Fibroblast of skin of left quadriceps (primary cell): Measurements from ENCODE around the gene YIF1A.
"Not testable (repeated sequence)": the region's sequence is repeated elsewhere in the genome, so short reads cannot be mapped to it uniquely, and the experiment has no call there.

Experiments used
- DNase-seq, 2 experiments: peaks; one replicate each; pipeline ENCODE4 v3.0.0-alpha.2; 2013; ENCODE audit warnings: low read depth in 2 of 2

The YIF1A gene

DNA sequence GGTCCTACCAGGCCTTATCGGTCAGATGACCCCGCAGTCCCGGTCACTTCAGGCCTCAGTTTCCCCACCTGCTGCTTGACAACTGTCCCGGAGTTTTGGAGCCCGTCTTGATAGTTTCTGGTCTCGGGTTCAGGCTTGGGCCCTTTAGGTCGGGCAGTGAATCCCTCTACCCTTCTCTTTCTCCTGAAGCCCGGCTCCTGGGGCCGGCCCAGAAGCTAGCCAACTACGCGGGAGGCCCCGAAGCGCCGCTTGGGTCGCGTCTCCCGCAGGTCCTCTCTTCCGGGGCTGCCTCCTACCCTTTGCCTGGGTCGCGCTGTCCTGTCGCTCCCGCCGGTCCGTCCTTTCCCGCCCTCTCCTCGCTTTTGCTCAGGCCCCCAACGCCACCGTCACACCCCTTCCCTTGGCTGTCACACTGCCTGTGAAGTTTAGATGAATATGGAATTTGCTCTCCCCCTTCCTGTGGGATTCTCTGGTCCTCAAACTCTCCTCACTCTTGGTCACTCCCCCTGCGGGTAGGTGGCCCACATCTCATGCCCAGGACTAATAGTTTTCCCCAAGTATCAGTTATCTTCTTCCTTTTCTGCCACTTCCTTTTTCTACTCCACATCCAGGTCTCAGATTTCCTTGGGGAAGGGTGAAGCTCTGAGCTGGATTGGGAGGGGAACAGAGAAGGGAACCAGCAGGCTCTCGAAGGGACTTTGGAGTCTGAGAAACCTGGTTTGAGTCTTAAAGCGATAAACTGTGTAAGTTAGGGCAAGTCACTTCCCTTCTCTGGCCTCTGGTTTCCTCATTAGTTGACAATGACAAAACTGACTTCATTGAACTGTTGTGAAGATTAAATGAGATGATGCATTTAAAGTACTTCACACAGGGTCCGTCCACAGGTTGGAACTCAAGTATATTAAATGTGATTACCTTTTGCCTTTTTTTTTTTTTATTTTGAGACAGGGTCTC lies 19.7 kb downstream of the YIF1A start:
- no peak for DNase-seq

- peak; percentile 99 for DNase-seq
Measured at GRCh38 chr11:66268244-66268951, 20.5 kb downstream of the YIF1A start, which contains the start of gene RAB1B. RAB1B (plus strand) TSS chr11:66268639; CDS start chr11:66268680, 41 bp downstream.

GRCh38 chr11:66267379-66268243 lies 21.3 kb downstream of the YIF1A start:
- DNase-seq = peak; percentile 75 to 77

GRCh38 chr11:66267039-66267378 lies 21.9 kb downstream of the YIF1A start:
- DNase-seq = no peak

GRCh38 chr11:66266378-66267038 lies 22.4 kb downstream of the YIF1A start:
- DNase-seq = no peak

- no peak for DNase-seq
Measured at GRCh38 chr11:66265531-66266377, 23.2 kb downstream of the YIF1A start.

DNA sequence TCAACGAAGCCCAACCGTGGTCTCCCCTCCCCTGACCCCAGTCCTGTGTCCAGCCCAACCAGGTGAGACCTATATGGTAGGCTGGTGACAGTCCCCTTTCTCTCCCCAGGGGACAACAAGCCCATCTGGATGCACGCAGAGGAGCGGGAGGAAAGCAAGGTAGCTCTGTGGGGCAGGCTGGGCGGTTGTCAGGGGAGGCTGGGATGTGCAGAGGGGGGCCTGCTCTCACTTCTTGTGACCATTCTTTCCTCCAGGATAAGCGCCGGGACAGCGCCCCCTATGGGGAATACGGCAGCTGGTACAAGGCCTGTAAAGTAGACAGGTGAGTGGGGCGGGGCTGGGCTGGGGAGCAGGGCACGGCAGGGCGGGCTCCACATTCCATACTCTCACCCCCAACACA lies 24.0 kb downstream of the YIF1A start:
- DNase-seq = no peak

- DNase-seq = no peak
Measured at GRCh38 chr11:66264383-66264782, 24.6 kb downstream of the YIF1A start.

- no peak for DNase-seq
Measured at GRCh38 chr11:66263785-66264184, 25.2 kb downstream of the YIF1A start.

DNA sequence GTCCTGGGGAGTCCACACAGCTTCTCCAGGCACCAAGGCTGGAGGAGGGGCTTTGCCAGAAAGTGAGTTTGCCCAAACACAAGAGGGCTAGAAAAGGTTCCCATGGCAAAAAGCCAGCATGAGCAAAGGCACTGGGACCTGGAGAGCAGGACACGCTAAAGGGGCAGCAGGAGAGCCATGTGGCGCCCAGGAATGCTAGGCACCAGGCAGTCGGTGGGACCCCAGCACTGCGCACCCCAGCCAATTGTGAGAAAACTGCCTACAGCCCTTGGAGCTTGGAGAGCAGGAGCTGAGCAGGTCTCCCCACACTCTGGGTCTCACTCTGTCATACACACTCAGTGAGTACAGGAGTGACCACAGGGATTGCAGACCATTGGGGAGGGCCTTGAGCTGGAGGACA lies 25.7 kb downstream of the YIF1A start:
- no peak for DNase-seq

- DNase-seq = no peak
Measured at GRCh38 chr11:66262696-66263095, 26.2 kb downstream of the YIF1A start.

- DNase-seq = no peak
Measured at GRCh38 chr11:66262191-66262590, 26.8 kb downstream of the YIF1A start.

DNA sequence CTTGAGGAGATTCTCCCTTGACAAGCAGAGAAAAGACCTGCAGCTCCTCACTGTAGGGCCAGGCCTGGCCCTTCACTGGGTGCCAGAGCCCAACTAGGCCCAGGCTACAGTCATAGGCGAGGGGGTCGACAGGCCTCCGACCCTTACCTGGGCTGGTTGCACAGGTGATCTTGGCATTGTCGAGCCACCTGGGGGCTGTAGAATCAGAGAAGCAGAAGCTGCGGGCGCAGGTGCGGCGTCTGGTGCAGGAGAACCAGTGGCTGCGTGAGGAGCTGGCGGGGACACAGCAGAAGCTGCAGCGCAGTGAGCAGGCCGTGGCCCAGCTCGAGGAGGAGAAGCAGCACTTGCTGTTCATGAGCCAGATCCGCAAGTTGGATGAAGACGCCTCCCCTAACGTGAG lies 27.4 kb downstream of the YIF1A start:
- DNase-seq = no peak

GRCh38 chr11:66259956-66260355 lies 29.0 kb downstream of the YIF1A start:
- no peak for DNase-seq

DNA sequence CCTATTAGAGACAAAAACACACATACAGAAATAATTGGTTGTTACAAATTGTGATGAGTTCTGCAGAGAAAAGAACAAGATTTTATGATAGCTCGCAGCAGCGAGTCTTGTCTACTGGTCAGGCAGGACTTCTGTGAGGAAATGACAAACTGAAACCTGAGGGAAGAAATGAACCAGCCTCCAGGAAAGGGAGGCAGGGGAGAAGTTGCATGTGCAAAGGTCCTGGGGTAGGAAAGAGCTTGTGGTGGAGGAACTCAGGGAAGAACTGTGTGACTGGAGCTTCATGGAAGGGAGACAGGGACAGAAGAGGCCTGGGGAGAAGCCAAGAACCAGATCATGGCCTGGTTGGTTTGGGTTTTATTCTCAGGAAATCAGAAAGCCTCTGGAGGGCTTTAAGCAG lies 29.7 kb downstream of the YIF1A start:
- DNase-seq = no peak

DNA sequence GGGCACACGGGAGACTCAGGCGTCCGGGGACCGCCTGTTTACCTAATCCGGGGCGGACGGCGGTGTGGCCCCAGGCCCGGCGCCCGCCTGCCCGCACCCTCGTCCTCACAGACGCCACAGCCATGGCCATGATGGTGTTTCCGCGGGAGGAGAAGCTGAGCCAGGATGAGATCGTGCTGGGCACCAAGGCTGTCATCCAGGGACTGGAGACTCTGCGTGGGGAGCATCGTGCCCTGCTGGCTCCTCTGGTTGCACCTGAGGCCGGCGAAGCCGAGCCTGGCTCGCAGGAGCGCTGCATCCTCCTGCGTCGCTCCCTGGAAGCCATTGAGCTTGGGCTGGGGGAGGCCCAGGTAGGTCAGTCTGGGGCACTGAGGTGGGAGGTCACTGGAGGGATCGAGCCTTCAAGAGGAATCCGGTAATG lies 30.5 kb downstream of the YIF1A start:
- no peak for DNase-seq

- not testable (repeated sequence) for DNase-seq
Measured at GRCh38 chr11:66253081-66253480, 35.9 kb downstream of the YIF1A start.

- DNase-seq = no peak
Measured at GRCh38 chr11:66251809-66252208, 37.1 kb downstream of the YIF1A start.

DNA sequence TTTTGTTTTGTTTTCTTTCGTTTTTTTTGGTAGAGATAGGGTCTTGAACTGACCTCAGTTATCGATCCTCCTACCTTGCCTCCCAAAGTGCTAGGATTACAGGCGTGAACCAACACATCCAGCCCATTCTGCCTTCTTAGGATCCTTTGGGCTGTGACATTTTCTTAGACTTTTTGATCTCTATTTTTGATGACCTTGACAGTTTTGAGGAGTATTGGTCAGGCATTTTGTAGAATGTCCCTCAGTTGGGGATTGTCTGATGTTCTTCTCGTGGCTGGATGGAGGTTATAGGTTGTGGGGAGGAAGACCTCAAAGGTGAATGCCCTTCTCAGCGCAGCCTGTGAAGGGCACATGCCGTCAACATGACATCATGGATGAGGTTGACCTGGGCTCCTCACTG lies 40.0 kb downstream of the YIF1A start:
- no peak for DNase-seq

GRCh38 chr11:66247801-66248200 lies 41.1 kb downstream of the YIF1A start:
- DNase-seq = no peak

- DNase-seq = no peak
Measured at GRCh38 chr11:66247295-66247694, 41.6 kb downstream of the YIF1A start.
